HEK293 (cell line): ENCODE data around the gene ROM1.

Experiments
- CTCF ChIA-PET: fragments of 350-600 bp; formaldehyde crosslinking; extraction: SDS; loops from one replicate; lab custom pipeline; 2021; ENCODE audit warnings: antibody characterized with exemption; lab: Yijun Ruan, JAX
- POLR2A ChIA-PET: fragments of 300-600 bp; formaldehyde crosslinking; extraction: SDS; loops from one replicate; lab custom pipeline; 2020; ENCODE audit warnings: antibody characterized with exemption, inconsistent platforms; lab: Yijun Ruan, JAX
- H3K27ac ChIP-seq: fragments of 200-500 bp; sonication (Bioruptor generic); 2 replicates; pipeline ENCODE4 v1.5.1; 2014; ENCODE audit warnings: low read depth, low read length, control low read depth, inconsistent platforms; ENCODE audit errors: extremely low read depth
- H3K36me3 ChIP-seq, 2 experiments: fragments of 200-500 bp in 1 of 2; sonication (Bioruptor generic) in 1 of 2; 1 replicate in 1 of 2; 2 replicates in 1 of 2; pipeline ENCODE4 v1.5.1; 2014 to 2017; ENCODE audit warnings: inconsistent platforms in 2 of 2, low read length in 2 of 2; ENCODE audit not compliant: control insufficient read depth in 2 of 2, insufficient read depth in 1 of 2
- H3K4me1 ChIP-seq: fragments of 200-500 bp; sonication (Bioruptor generic); 2 replicates; pipeline ENCODE4 v1.5.1; 2014; ENCODE audit warnings: mild to moderate bottlenecking, low read length, inconsistent platforms; ENCODE audit not compliant: control insufficient read depth, insufficient read depth
- H3K4me3 ChIP-seq: 2 replicates; pipeline ENCODE4 v1.5.1; 2011; ENCODE audit warnings: low read depth, mild to moderate bottlenecking, control low read depth, low read length, moderate library complexity
- H3K9me3 ChIP-seq: fragments of 200-500 bp; sonication (Bioruptor generic); 2 replicates; pipeline ENCODE4 v1.5.1; 2014; ENCODE audit warnings: low read depth, low read length, inconsistent platforms; ENCODE audit not compliant: control insufficient read depth, insufficient read depth
- EGR2 ChIP-seq: fragments of 450-650 bp; formaldehyde crosslinking; IDR thresholded peaks from 2 replicates; pipeline ENCODE4 v1.5.1; 2016; ENCODE audit warnings: low read depth, missing biosample characterization, missing genetic modification characterization
- FEZF1 ChIP-seq: fragments of 450-650 bp; formaldehyde crosslinking; IDR thresholded peaks from 2 replicates; pipeline ENCODE4 v1.5.1; 2016; ENCODE audit warnings: missing biosample characterization, missing genetic modification characterization
- GLIS1 ChIP-seq: fragments of 450-650 bp; formaldehyde crosslinking; IDR thresholded peaks from 2 replicates; pipeline ENCODE4 v1.5.1; 2016; ENCODE audit warnings: missing biosample characterization, missing genetic modification characterization
- GLIS2 ChIP-seq: fragments of 450-650 bp; formaldehyde crosslinking; IDR thresholded peaks from 2 replicates; pipeline ENCODE4 v1.5.1; 2016; ENCODE audit warnings: missing biosample characterization, missing genetic modification characterization
- KLF10 ChIP-seq: fragments of 450-650 bp; IDR thresholded peaks from 2 replicates; pipeline ENCODE4 v1.5.1; 2018; ENCODE audit warnings: missing biosample characterization, mild to moderate bottlenecking, missing genetic modification characterization
- MYNN ChIP-seq: fragments of 450-650 bp; formaldehyde crosslinking; IDR thresholded peaks from 2 replicates; pipeline ENCODE4 v1.5.1; 2016; ENCODE audit warnings: missing biosample characterization, missing genetic modification characterization, borderline replicate concordance
- ZIC2 ChIP-seq: fragments of 450-650 bp; formaldehyde crosslinking; IDR thresholded peaks from 2 replicates; pipeline ENCODE4 v1.5.1; 2016; ENCODE audit warnings: missing biosample characterization, missing genetic modification characterization
- ZNF10 ChIP-seq: fragments of 450-650 bp; formaldehyde crosslinking; IDR thresholded peaks from 2 replicates; pipeline ENCODE4 v1.5.1; 2017; ENCODE audit warnings: missing biosample characterization, missing genetic modification characterization
- ZNF157 ChIP-seq: fragments of 450-650 bp; formaldehyde crosslinking; IDR thresholded peaks from 2 replicates; pipeline ENCODE4 v1.5.1; 2016; ENCODE audit warnings: missing biosample characterization, missing genetic modification characterization
- ZNF16 ChIP-seq: fragments of 450-650 bp; formaldehyde crosslinking; IDR thresholded peaks from 2 replicates; pipeline ENCODE4 v1.5.1; 2016; ENCODE audit warnings: low read depth, missing biosample characterization, missing genetic modification characterization
- ZNF423 ChIP-seq: fragments of 450-650 bp; formaldehyde crosslinking; IDR thresholded peaks from 2 replicates; pipeline ENCODE4 v1.5.1; 2016; ENCODE audit warnings: missing biosample characterization, missing genetic modification characterization
- ZNF426 ChIP-seq: fragments of 450-650 bp; formaldehyde crosslinking; IDR thresholded peaks from 2 replicates; pipeline ENCODE4 v1.5.1; 2017; ENCODE audit warnings: missing biosample characterization, missing genetic modification characterization, mild to moderate bottlenecking, inconsistent platforms, moderate library complexity
- ZNF701 ChIP-seq: fragments of 450-650 bp; formaldehyde crosslinking; IDR thresholded peaks from 2 replicates; pipeline ENCODE4 v1.5.1; 2016; ENCODE audit warnings: missing biosample characterization, missing genetic modification characterization
- ZNF704 ChIP-seq: fragments of 450-650 bp; formaldehyde crosslinking; IDR thresholded peaks from 2 replicates; pipeline ENCODE4 v1.5.1; 2016; ENCODE audit warnings: missing biosample characterization, missing genetic modification characterization
- ZNF768 ChIP-seq: fragments of 450-650 bp; formaldehyde crosslinking; IDR thresholded peaks from 2 replicates; pipeline ENCODE4 v1.5.1; 2018; ENCODE audit warnings: missing biosample characterization, mild to moderate bottlenecking, missing genetic modification characterization
- ZSCAN5A ChIP-seq: fragments of 450-650 bp; formaldehyde crosslinking; IDR thresholded peaks from 2 replicates; pipeline ENCODE4 v1.5.1; 2016; ENCODE audit warnings: missing biosample characterization, missing genetic modification characterization

Gene ROM1

GRCh38 chr11:62608776-62609175 lies 4.3 kb upstream of the ROM1 start (continued):
- no peak for TF ChIP-seq ZNF423 (tag by site-specific recombination)
- TF ChIP-seq ZNF157 (tag by site-specific recombination) = no peak

DNA sequence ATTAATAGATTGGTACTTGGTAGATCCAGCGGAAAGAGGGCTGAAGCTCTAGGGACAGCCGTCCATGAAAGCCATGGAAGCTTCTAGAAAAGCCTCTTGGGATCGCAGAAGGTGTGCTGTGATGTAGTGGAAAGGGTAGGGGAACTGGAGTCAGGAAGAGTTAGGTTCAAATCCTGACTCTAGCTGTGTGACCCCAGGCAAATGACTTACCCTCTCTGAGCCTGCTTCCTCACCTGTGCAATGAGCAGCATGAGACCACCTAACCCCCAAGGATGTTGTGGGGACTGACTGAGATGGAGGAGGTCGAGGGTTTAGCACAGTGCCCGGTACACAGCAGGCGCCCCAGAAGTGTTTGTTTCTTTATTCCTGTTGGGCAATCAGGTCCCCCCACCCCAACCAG lies 2.7 kb upstream of the ROM1 start:
- peaks cover 0 to 48% of the 10 kb centered on the region in 2 experiments; a peak in 1 of 3 replicates for H3K36me3 ChIP-seq
- TF ChIP-seq MYNN (tag by site-specific recombination) (no peak), ZNF768 (tag by site-specific recombination) (peak; percentile 82; the same call in 1 of the 2 replicates), ZNF157 (tag by site-specific recombination) (no peak), ZSCAN5A (tag by site-specific recombination) (no peak), ZNF10 (no peak), FEZF1 (tag by site-specific recombination) (no peak), ZNF426 (no peak)
- TF ChIP-seq, all 188 proteins: peak for 1
- no peak overlapping the region for H3K4me3 ChIP-seq
- POLR2A ChIA-PET = interaction anchor here (0.7 to 4.1 kb wide), 5 partner anchors 9 to 37 kb away, joined by 3 to 31 read pairs (median 13); partner anchors contain the start of genes B3GAT3, EEF1G, MTA2 and TUT1
- H3K9me3 ChIP-seq = no peaks in the 10 kb centered on the region
- H3K4me1 ChIP-seq = no peaks in the 10 kb centered on the region
- no peak overlapping the region for H3K27ac ChIP-seq
- CTCF ChIA-PET = interaction anchor here (0.6 to 3.2 kb wide), 5 partner anchors 11 to 216 kb away, joined by 3 to 19 read pairs (median 4); partner anchors contain the start of genes B3GAT3 and TUT1

DNA sequence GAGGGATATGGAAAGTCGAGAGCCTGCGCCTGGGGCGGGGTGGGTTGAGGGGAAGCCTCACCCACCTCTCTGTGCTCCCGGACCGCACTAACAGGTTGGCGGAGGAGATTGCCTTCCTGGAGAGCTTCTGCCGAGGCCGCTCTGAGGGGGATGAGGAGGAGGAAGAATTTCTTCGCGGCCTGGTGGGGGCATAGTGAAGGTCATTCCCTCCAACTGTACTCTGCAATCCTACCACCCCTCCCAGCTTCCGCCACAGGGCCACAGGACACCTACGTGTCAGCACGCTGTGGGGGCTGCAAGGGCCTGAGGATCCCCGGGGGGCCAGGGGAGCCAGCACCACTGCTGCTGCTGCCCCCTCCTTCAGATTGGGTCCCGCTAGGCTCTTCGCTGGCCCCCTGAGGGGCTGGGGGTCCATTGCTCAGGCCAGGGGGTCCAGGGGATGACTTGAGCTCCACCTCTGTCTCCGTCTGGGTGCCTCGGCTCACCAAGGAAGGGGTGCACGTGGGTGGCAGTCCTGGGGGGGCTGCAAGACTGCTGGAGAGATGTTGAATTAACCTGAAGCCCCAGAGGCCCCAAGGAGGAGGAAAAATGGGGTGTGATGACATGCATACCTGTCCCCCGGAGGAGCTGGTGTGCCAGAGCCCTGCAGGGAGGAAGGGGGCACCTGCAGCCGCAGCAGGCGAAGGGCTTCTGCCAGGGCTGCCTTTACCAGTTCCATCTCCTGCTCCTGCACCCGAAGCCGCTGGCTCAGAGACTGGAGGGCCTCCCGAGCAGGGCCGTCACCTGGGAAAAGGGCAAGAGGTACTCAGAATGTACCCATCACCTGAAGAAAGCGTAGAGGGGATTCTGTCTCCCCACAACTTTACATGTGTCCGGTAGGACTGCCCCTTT lies 2.0 kb upstream of the ROM1 start:
- POLR2A ChIA-PET = interaction anchor here (0.7 to 4.1 kb wide), 11 partner anchors 10 to 244 kb away, joined by 3 to 31 read pairs (median 5); partner anchors contain the start of genes B3GAT3, C11orf98, CSKMT and EEF1G
- peak overlapping the region; percentile 55 for H3K4me3 ChIP-seq
- no peaks in the 10 kb centered on the region for H3K4me1 ChIP-seq
- CTCF ChIA-PET = interaction anchor here (0.6 to 3.2 kb wide), 23 partner anchors 8 to 1438 kb away, joined by 3 to 19 read pairs (median 4); partner anchors contain the start of genes B3GAT3, C11orf98, CSKMT and MTA2
- no peak overlapping the region for H3K27ac ChIP-seq
- peak; percentile 69; the same call in 1 of the 2 replicates for TF ChIP-seq ZNF10
- TF ChIP-seq ZIC2 = peak; percentile 10; the same call in 1 of the 2 replicates
- TF ChIP-seq ZNF704 (tag by site-specific recombination) = no peak
- peak; percentile 57 for TF ChIP-seq GLIS2 (tag by site-specific recombination)
- peak; percentile 38; the same call in 1 of the 2 replicates for TF ChIP-seq EGR2
- TF ChIP-seq ZNF16 (tag by site-specific recombination) = no peak
- TF ChIP-seq ZNF701 (tag by site-specific recombination) = no peak
- no peak for TF ChIP-seq KLF10 (tag by site-specific recombination)
- peak; percentile 51; the same call in 1 of the 2 replicates for TF ChIP-seq GLIS1 (tag by site-specific recombination)
- no peaks in the 10 kb centered on the region for H3K9me3 ChIP-seq
- H3K36me3 ChIP-seq = peaks cover 0 to 46% of the 10 kb centered on the region in 2 experiments; a peak in 1 of 3 replicates
